PFSK-1 (cell line): ENCODE measurements around the gene SAMM50.

ENCODE experiments used
- FOXP2 ChIP-seq: optimal IDR thresholded peaks from 2 replicates; pipeline ENCODE3; 2011; ENCODE audit warnings: borderline replicate concordance, control low read depth, inconsistent platforms; ENCODE audit not compliant: insufficient read depth; ENCODE audit errors: extremely low read length, extremely low read depth
- POLR2AphosphoS5 ChIP-seq: IDR thresholded peaks from 2 replicates; pipeline ENCODE4 v1.6.1; 2012; ENCODE audit warnings: low read depth, mild to moderate bottlenecking, control low read depth, low read length, moderate library complexity
- REST ChIP-seq, 2 experiments: IDR thresholded peaks; 2 replicates each; pipeline versions ENCODE4 v1.6.1 to v1.8.0; 2011 to 2012; ENCODE audit warnings: low read depth in 2 of 2, low read length in 2 of 2, control low read depth in 1 of 2, inconsistent platforms in 1 of 2, mild to moderate bottlenecking in 1 of 2, moderate library complexity in 1 of 2; ENCODE audit not compliant: insufficient read depth in 1 of 2
- SIN3A ChIP-seq: IDR thresholded peaks from 2 replicates; pipeline ENCODE4 v1.6.1; 2012; ENCODE audit warnings: mild to moderate bottlenecking, low read length, moderate library complexity, borderline replicate concordance; ENCODE audit not compliant: insufficient read depth
- TAF1 ChIP-seq: IDR thresholded peaks from 2 replicates; pipeline ENCODE4 v1.6.1; 2012; ENCODE audit warnings: low read length, control low read depth, borderline replicate concordance; ENCODE audit not compliant: insufficient read depth

The SAMM50 gene

DNA sequence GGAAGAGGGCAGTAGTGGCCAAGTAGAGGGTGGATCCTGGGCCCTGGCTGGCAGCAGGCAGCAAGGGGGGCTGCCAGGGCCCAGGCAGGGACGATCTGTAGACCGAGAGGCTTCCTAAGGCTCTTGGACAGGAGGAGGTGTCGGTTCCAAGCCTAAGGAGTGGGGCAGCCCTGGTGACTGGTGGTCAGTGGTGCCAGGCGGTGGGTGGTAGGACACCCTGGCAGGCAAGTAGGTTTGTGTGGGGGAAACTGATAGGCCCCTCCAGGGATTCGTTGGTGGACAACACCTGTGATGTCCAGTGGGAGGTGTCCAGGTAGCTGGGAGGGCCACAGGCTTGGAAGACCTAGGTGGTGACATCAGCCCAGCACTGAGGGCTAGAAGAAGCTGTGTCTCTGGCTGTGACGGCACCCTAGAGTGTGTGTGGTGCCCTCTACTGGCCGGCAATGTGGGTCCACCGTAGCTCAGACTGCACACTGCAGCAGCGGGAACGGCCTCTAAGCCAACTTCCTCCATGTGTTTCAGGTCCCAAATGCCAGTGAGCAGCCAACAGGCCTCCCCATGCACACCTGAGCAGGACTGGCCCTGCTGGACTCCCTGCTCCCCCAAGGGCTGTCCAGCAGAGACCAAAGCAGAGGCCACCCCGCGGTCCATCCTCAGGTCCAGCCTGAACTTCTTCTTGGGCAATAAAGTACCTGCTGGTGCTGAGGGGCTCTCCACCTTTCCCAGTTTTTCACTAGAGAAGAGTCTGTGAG, 9.4 kb upstream of the SAMM50 start:
- TF ChIP-seq FOXP2 (peak; percentile 53), TAF1 (no peak)

DNA sequence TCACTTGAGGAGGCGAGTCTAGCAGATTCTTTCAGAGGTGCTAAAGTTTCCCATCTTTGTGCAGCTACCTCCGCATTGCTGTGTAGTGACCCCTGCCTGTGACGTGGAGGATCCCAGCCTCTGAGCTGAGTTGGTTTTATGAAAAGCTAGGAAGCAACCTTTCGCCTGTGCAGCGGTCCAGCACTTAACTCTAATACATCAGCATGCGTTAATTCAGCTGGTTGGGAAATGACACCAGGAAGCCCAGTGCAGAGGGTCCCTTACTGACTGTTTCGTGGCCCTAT, 8.9 kb upstream of the SAMM50 start:
- TF ChIP-seq SIN3A (no peak), REST (IDR thresholded peaks at IDR 0.05; ENCODE audit: insufficient read depth in 1 of 2, low read depth in 2 of 2, low read length in 2 of 2) (no peak), TAF1 (no peak), FOXP2 (no peak), POLR2AphosphoS5 (no peak)

- TF ChIP-seq FOXP2: no peak
- TF ChIP-seq SIN3A: no peak
- no peak for TF ChIP-seq TAF1
- TF ChIP-seq REST (IDR thresholded peaks at IDR 0.05; ENCODE audit: insufficient read depth in 1 of 2, low read depth in 2 of 2, low read length in 2 of 2): no peak
Measured at GRCh38 chr22:43948836-43949406, 6.3 kb upstream of the SAMM50 start.

DNA sequence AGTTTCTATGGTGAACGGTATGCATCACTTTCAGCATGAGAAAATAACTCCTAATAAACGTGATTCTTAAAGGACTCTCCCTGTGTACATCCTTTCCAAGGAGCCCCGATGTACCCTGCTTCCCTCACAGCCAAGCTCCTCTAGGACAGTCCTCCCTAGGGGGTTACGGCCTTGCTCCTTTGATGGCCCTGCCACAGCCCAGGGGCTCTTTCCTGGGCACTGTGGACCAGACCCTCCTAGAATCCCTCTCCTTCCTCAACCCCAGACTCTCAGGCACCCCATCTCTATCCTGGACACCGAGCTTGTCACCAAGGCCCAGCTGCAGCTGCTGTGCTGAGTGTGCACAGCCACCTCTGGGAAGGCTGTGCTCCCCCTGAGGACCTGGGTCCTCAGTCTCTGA, 3.9 kb upstream of the SAMM50 start:
- TF ChIP-seq SIN3A (no peak), FOXP2 (no peak), TAF1 (no peak), POLR2AphosphoS5 (no peak), REST (IDR thresholded peaks at IDR 0.05; ENCODE audit: insufficient read depth in 1 of 2, low read depth in 2 of 2, low read length in 2 of 2) (no peak)

- TF ChIP-seq TAF1 (no peak), SIN3A (no peak), POLR2AphosphoS5 (no peak), REST (IDR thresholded peaks at IDR 0.05; ENCODE audit: insufficient read depth in 1 of 2, low read depth in 2 of 2, low read length in 2 of 2) (no peak), FOXP2 (no peak)
Measured at GRCh38 chr22:43951966-43952365, 3.3 kb upstream of the SAMM50 start.
